Nephron progenitor cell (in vitro differentiated cells): Measurements from ENCODE around the gene RFX8.
"Not testable (repeated sequence)": the region's sequence is repeated elsewhere in the genome, so short reads cannot be mapped to it uniquely, and the experiment has no call there.

Experiments
- DNase-seq: peaks from one replicate; pipeline ENCODE4 v3.0.0; 2021
- H3K27ac Mint-ChIP-seq: 2 replicates; pipeline ENCODE4 v1.8.0; 2021; ENCODE audit warnings: mild to moderate bottlenecking, moderate library complexity, mixed read lengths
- H3K27me3 Mint-ChIP-seq: 2 replicates; pipeline ENCODE4 v1.8.0; 2021; ENCODE audit warnings: mild to moderate bottlenecking, low read depth, mixed read lengths; ENCODE audit not compliant: poor library complexity
- H3K36me3 Mint-ChIP-seq: 2 replicates; pipeline ENCODE4 v1.8.0; 2021; ENCODE audit warnings: low read depth, mixed read lengths
- H3K4me1 Mint-ChIP-seq: 2 replicates; pipeline ENCODE4 v1.8.0; 2021; ENCODE audit warnings: mixed read lengths
- H3K4me3 Mint-ChIP-seq: 2 replicates; pipeline ENCODE4 v1.8.0; 2021; ENCODE audit warnings: mild to moderate bottlenecking, moderate library complexity, mixed read lengths
- H3K9me3 Mint-ChIP-seq: 2 replicates; pipeline ENCODE4 v1.8.0; 2021; ENCODE audit warnings: mild to moderate bottlenecking, moderate library complexity, mixed read lengths
- TF ChIP-seq, protein P1 (sequence below): fragments of 200-600 bp; sonication (generic); IDR thresholded peaks from 2 replicates; pipeline ENCODE4 v1.5.0; 2021; ENCODE audit warnings: antibody characterized with exemption

RFX8 gene

DNA sequence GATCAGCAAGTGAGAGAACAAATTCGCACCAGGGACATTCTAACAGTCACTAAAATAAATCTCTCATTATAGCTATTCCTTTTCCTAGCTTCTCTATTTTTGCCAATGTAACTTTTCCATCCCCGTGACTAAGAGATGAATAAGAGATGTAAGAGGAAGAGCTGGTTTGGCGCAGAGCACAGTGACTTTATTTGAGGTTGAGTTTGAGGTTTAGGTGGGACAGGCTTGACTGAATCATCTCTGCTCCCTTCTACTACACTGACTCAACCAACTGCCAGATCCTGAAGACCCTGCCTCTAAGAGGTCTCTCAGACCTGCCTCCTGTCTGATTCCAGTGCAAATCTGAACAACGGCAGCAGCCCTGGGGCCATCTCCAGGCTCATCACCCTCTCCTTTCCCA is 28.0 kb downstream of the RFX8 start:
- Mint-ChIP-seq H3K36me3 (no peaks in the 10 kb centered on the region), H3K4me1 (no peaks in the 10 kb centered on the region), H3K27me3 (peaks cover 6% of the 10 kb centered on the region), H3K9me3 (peaks cover 10% of the 10 kb centered on the region), H3K27ac (no peak overlapping the region), H3K4me3 (no peak overlapping the region)
- TF ChIP-seq, protein P1, sequence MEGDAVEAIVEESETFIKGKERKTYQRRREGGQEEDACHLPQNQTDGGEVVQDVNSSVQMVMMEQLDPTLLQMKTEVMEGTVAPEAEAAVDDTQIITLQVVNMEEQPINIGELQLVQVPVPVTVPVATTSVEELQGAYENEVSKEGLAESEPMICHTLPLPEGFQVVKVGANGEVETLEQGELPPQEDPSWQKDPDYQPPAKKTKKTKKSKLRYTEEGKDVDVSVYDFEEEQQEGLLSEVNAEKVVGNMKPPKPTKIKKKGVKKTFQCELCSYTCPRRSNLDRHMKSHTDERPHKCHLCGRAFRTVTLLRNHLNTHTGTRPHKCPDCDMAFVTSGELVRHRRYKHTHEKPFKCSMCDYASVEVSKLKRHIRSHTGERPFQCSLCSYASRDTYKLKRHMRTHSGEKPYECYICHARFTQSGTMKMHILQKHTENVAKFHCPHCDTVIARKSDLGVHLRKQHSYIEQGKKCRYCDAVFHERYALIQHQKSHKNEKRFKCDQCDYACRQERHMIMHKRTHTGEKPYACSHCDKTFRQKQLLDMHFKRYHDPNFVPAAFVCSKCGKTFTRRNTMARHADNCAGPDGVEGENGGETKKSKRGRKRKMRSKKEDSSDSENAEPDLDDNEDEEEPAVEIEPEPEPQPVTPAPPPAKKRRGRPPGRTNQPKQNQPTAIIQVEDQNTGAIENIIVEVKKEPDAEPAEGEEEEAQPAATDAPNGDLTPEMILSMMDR = no peak
- DNase-seq = no peak

- no peak for DNase-seq
- Mint-ChIP-seq H3K4me3 (no peak overlapping the region), H3K36me3 (no peaks in the 10 kb centered on the region), H3K4me1 (peaks cover 11% of the 10 kb centered on the region), H3K9me3 (peaks cover 10% of the 10 kb centered on the region), H3K27ac (no peak overlapping the region), H3K27me3 (peaks cover 4% of the 10 kb centered on the region)
- TF ChIP-seq, protein P1 = no peak
Measured at GRCh38 chr2:101442667-101443061, 32.2 kb downstream of the RFX8 start.

DNA sequence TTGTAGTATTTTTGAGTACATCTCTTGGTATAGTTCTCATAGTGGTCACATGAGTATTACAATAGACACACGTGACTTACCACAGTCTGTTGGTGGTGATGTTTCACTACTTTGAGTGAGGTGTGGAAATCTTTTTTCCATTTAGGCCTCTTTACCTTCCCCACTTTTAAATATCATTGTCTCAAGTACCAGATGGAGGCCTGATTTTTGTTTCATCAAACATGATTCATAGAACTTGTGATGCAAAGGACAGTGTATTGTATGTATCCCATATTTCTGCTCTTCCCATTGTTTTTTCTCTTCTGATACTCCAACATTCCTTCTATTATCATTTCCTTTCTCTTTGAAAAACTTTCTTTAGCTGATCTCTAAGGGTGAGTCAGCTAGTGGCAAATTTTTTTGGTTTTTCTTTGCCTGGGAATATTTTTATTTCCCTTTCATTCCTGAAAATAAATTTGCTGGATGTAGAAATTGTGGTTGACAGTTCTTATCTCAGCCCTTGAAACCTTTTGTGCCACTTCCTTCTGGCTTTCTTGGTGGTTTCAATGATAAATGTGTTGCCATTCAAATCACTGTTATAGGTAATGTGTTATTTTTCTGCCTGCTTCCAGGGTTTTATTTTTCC is 32.8 kb downstream of the RFX8 start:
- Mint-ChIP-seq H3K36me3 (no peaks in the 10 kb centered on the region), H3K4me1 (peaks cover 11% of the 10 kb centered on the region)
- no peak for DNase-seq

DNA sequence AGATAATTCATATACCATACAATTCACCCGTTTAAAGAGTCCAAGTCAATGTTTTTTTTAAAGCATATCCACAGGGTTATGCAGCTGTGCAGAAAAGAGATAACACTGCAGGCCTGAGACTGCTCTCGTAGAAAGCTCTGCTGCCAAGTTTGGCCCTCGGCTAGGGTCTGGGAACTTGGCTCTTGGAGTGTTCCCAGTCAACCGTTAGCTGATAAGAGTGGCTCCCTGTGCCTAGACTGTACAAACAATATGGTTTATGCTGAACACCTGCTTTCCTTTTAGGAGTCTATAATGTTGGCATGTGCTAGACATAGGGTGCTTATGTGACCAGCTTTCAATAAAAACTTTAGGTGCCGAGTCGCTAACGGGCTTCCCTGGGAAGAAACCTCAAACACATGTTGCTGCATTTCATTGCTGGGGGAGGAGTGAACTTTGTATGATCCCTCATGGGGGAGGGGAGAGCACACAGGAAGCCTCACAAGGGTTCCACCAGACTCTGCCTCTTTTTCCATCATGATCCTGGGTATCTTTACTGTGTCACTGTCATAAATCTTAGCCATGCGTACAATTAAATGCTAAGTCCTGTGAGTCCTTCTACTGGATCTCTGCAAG is 34.7 kb downstream of the RFX8 start:
- Mint-ChIP-seq H3K4me1 (peaks cover 15% of the 10 kb centered on the region), H3K36me3 (no peaks in the 10 kb centered on the region), H3K4me3 (no peak overlapping the region), H3K27me3 (peaks cover 8% of the 10 kb centered on the region), H3K27ac (no peak overlapping the region), H3K9me3 (peaks cover 7% of the 10 kb centered on the region)
- no peak for DNase-seq
- TF ChIP-seq, protein P1 = no peak

More for the DNA sequence above, 32.8 kb downstream of the RFX8 start:
- Mint-ChIP-seq H3K27me3 (peaks cover 4% of the 10 kb centered on the region), H3K9me3 (peaks cover 10% of the 10 kb centered on the region), H3K4me3 (no peak overlapping the region), H3K27ac (no peak overlapping the region)
- TF ChIP-seq, protein P1 = no peak

DNA sequence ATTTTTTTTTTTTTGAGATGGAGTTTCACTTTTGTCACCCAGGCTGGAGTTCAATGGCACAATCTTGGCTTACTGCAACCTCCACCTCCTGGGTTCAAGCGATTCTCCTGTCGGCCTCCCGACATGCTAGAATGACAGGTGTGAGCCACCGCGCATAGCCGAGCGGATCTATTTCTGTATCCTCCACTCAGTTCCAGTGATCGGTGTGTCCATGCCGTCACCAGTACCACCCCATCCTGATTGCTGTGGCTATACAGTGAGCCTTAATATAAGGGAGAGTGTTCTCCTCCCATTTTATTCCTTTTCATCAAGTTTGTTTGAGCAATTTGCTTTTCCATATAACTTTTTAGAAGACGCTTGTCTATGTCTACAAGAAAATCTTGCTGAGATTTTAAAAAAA is 35.2 kb downstream of the RFX8 start:
- Mint-ChIP-seq H3K9me3 (peaks cover 4% of the 10 kb centered on the region), H3K4me3 (no peak overlapping the region), H3K4me1 (peaks cover 19% of the 10 kb centered on the region), H3K27ac (no peak overlapping the region), H3K36me3 (no peaks in the 10 kb centered on the region), H3K27me3 (peaks cover 8% of the 10 kb centered on the region)
- DNase-seq = no peak
- TF ChIP-seq, protein P1 = no peak

DNA sequence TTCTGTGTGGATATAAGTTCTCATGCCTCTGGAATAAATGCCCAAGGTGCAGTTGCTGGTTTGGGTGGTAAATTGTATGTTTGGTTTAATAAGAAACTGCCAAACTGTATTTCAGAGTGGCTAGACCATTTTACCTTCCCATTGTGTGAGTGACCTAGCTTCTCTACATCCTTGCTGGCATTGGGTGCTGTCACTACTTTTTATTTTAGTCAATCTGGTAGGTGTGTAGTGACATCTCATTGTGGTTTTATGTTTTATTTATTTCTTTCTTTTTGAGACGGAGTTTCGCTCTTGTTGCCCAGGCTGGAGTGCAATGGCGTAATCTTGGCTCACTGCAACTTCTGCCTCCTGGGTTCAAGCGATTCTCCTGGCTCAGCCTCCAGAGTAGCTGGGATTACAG is 36.4 kb downstream of the RFX8 start:
- not testable (repeated sequence) for H3K4me3 Mint-ChIP-seq, H3K27me3 Mint-ChIP-seq, DNase-seq, H3K9me3 Mint-ChIP-seq, H3K27ac Mint-ChIP-seq, H3K36me3 Mint-ChIP-seq
- peaks cover 25% of the 10 kb centered on the region for H3K4me1 Mint-ChIP-seq
